Effector memory CD8-positive, alpha-beta T cell (primary cell): ENCODE data around the gene IWS1.

Experiments used
- ATAC-seq: fragments of 150-1000 bp; cut with Tn5 transposase; replicated peaks from 2 replicates; pipeline ENCODE4 v1.10.0; 2021; ENCODE audit warnings: mild to moderate bottlenecking, moderate library complexity
- DNase-seq, 3 experiments: peaks; one replicate each; pipeline ENCODE4 v3.0.0; 2021
- H3K27ac Mint-ChIP-seq, 2 donors: one replicate each; pipeline ENCODE4 v1.8.0; 2022; ENCODE audit warnings: mild to moderate bottlenecking in 2 of 2, mixed read lengths in 2 of 2, moderate library complexity in 2 of 2
- H3K27me3 Mint-ChIP-seq, 2 donors: one replicate each; pipeline ENCODE4 v1.8.0; 2022; ENCODE audit warnings: mixed read lengths in 2 of 2
- H3K36me3 Mint-ChIP-seq: one replicate; pipeline ENCODE4 v1.8.0; 2022; ENCODE audit warnings: mild to moderate bottlenecking, moderate library complexity, mixed read lengths; ENCODE audit not compliant: insufficient read depth
- H3K4me1 Mint-ChIP-seq, 2 donors: one replicate each; pipeline ENCODE4 v1.8.0; 2022; ENCODE audit warnings: low read depth in 2 of 2, mixed read lengths in 2 of 2
- H3K4me3 Mint-ChIP-seq, 2 donors: one replicate each; pipeline ENCODE4 v1.8.0; 2022; ENCODE audit warnings: mild to moderate bottlenecking in 2 of 2, mixed read lengths in 2 of 2, moderate library complexity in 2 of 2
- H3K9me3 Mint-ChIP-seq, 2 donors: one replicate each; pipeline ENCODE4 v1.8.0; 2022; ENCODE audit warnings: mixed read lengths in 2 of 2

IWS1 gene

GRCh38 chr2:127439343-127439742 lies 86.9 kb downstream of the IWS1 start:
- H3K27me3 Mint-ChIP-seq, result no peaks in the 10 kb centered on the region
- DNase-seq, result no peak
- H3K4me3 Mint-ChIP-seq, result no peak overlapping the region
- H3K27ac Mint-ChIP-seq, result no peak overlapping the region
- H3K4me1 Mint-ChIP-seq, result no peaks in the 10 kb centered on the region
- no peaks in the 10 kb centered on the region for H3K9me3 Mint-ChIP-seq
- H3K36me3 Mint-ChIP-seq, result peaks cover 4% of the 10 kb centered on the region
- ATAC-seq, result no peak

- ATAC-seq (no peak), DNase-seq (no peak)
- Mint-ChIP-seq H3K4me3 (no peak overlapping the region), H3K27ac (no peak overlapping the region), H3K36me3 (peaks cover 4% of the 10 kb centered on the region), H3K4me1 (no peaks in the 10 kb centered on the region), H3K9me3 (no peaks in the 10 kb centered on the region), H3K27me3 (no peaks in the 10 kb centered on the region)
Observed at GRCh38 chr2:127437781-127438726, 88.2 kb downstream of the IWS1 start.

- no peaks in the 10 kb centered on the region for H3K9me3 Mint-ChIP-seq
- no peak for ATAC-seq
Observed at GRCh38 chr2:127437056-127437455, 89.2 kb downstream of the IWS1 start.

GRCh38 chr2:127434515-127434914 lies 91.8 kb downstream of the IWS1 start:
- Mint-ChIP-seq H3K36me3 (peaks cover 4% of the 10 kb centered on the region), H3K27me3 (no peaks in the 10 kb centered on the region), H3K27ac (no peak overlapping the region), H3K4me3 (no peak overlapping the region), H3K9me3 (no peaks in the 10 kb centered on the region), H3K4me1 (no peaks in the 10 kb centered on the region)
- no peak for DNase-seq
- ATAC-seq, result no peak

More at GRCh38 chr2:127437056-127437455, 89.2 kb downstream of the IWS1 start:
- DNase-seq, result no peak
- Mint-ChIP-seq H3K4me1 (no peaks in the 10 kb centered on the region), H3K27me3 (no peaks in the 10 kb centered on the region), H3K36me3 (peaks cover 4% of the 10 kb centered on the region), H3K4me3 (no peak overlapping the region), H3K27ac (no peak overlapping the region)

GRCh38 chr2:127431408-127432023 lies 94.8 kb downstream of the IWS1 start:
- Mint-ChIP-seq H3K27me3 (no peaks in the 10 kb centered on the region), H3K9me3 (no peaks in the 10 kb centered on the region), H3K4me3 (no peak overlapping the region), H3K36me3 (no peaks in the 10 kb centered on the region), H3K4me1 (no peaks in the 10 kb centered on the region), H3K27ac (no peak overlapping the region)
- no peak for ATAC-seq
- no peak for DNase-seq
